DMS79 treated with DMSO at 0.1 percent for 48 hours (cell line): ENCODE results near the gene VTN.

Experiments used
- DNase-seq: peaks from one replicate; lab custom pipeline; 2025; lab: John Stamatoyannopoulos, UW

Gene VTN

GRCh38 chr17:28368915-28369683, 1.0 kb downstream of the VTN start:
- no peak for DNase-seq

- DNase-seq, result no peak
Measured at GRCh38 chr17:28368306-28368831, 1.7 kb downstream of the VTN start.

- no peak for DNase-seq
Measured at GRCh38 chr17:28367641-28368305, 2.3 kb downstream of the VTN start.

GRCh38 chr17:28366605-28367004, 3.5 kb downstream of the VTN start:
- no peak for DNase-seq

- DNase-seq, result no peak
Measured at GRCh38 chr17:28365487-28365886, 4.6 kb downstream of the VTN start.

- no peak for DNase-seq
Measured at GRCh38 chr17:28364665-28365363, 5.3 kb downstream of the VTN start, which contains the start of gene SEBOX. TSS of gene SEBOX (minus strand) at chr17:28365199. CDS start at chr17:28365151, 48 bp downstream.

GRCh38 chr17:28363776-28364650, 6.1 kb downstream of the VTN start:
- no peak for DNase-seq

- no peak for DNase-seq
Measured at GRCh38 chr17:28363186-28363585, 6.9 kb downstream of the VTN start.

- no peak for DNase-seq
Measured at GRCh38 chr17:28357901-28358197, 12.3 kb downstream of the VTN start.

GRCh38 chr17:28357061-28357900, 12.8 kb downstream of the VTN start, which contains the start of gene POLDIP2:
TSS of gene POLDIP2 (minus strand) at chr17:28357527. CDS start at chr17:28357448, 79 bp downstream.
- peak; percentile 86 for DNase-seq

GRCh38 chr17:28350271-28350670, 19.8 kb downstream of the VTN start:
- no peak for DNase-seq

- DNase-seq, result no peak
Measured at GRCh38 chr17:28348979-28349378, 21.1 kb downstream of the VTN start.

GRCh38 chr17:28347261-28347891, 22.7 kb downstream of the VTN start:
- no peak for DNase-seq

GRCh38 chr17:28346746-28347246, 23.3 kb downstream of the VTN start:
- no peak for DNase-seq

- DNase-seq, result no peak
Measured at GRCh38 chr17:28346199-28346580, 23.9 kb downstream of the VTN start.

- DNase-seq, result peak; percentile 20
Measured at GRCh38 chr17:28345419-28346198, 24.5 kb downstream of the VTN start.

- no peak for DNase-seq
Measured at GRCh38 chr17:28344435-28344901, 25.6 kb downstream of the VTN start.

GRCh38 chr17:28344011-28344410, 26.1 kb downstream of the VTN start:
- DNase-seq, result no peak

GRCh38 chr17:28343491-28343932, 26.6 kb downstream of the VTN start:
- no peak for DNase-seq
